ENCODE data around the gene UBALD2. TPM values are rescaled to one million over a fixed set of nuclear protein-coding genes. Genes with fewer than 3 reads are reported as not detected.

UBALD2 gene
- total RNA-seq, 4 donors from 2014 or later = 21.3 to 50.9 (median 28.6) TPM

- H3K4me3 ChIP-seq (ENCODE audit: low read depth, poor library complexity, severe bottlenecking) = no peak overlapping the region
- no peak for DNase-seq (ENCODE audit: low spot score in 2 of 2)
- no peak for TF ChIP-seq POLR2A (IDR thresholded peaks at IDR 0.05)
- TF ChIP-seq CTCF (IDR thresholded peaks at IDR 0.05) = no peak
- intact Hi-C loops (cut with DNase I; ENCODE audit: low total_unique reads) = no loop called here
- WGBS, 2 donors = 90 to 91% methylated on average over 22 of the region's 22 CpGs
Observed at GRCh38 chr17:76275382-76276068, 10.4 kb downstream of the UBALD2 start.

- TF ChIP-seq POLR2A (IDR thresholded peaks at IDR 0.05) (no peak), CTCF (IDR thresholded peaks at IDR 0.05) (no peak)
- no peak for DNase-seq (ENCODE audit: low spot score in 2 of 2)
- WGBS, 2 donors = 87 to 90% methylated on average over 11 of the region's 11 CpGs
- intact Hi-C loops (cut with DNase I; ENCODE audit: low total_unique reads) = no loop called here
- no peak overlapping the region for H3K4me3 ChIP-seq (ENCODE audit: low read depth, poor library complexity, severe bottlenecking)
Observed at GRCh38 chr17:76276069-76276431, 10.9 kb downstream of the UBALD2 start.

GRCh38 chr17:76276461-76277299, 11.5 kb downstream of the UBALD2 start:
- no peak overlapping the region for H3K4me3 ChIP-seq (ENCODE audit: low read depth, poor library complexity, severe bottlenecking)
- intact Hi-C loops (cut with DNase I; ENCODE audit: low total_unique reads) = no loop called here
- TF ChIP-seq CTCF (IDR thresholded peaks at IDR 0.05) = no peak
- TF ChIP-seq POLR2A (IDR thresholded peaks at IDR 0.05) = no peak
- 58 to 77% methylated on average over 16 to 19 of the region's 19 CpGs for WGBS, 2 donors
- DNase-seq (ENCODE audit: low spot score in 2 of 2) = no peak

- TF ChIP-seq POLR2A (IDR thresholded peaks at IDR 0.05) = no peak
- TF ChIP-seq CTCF (IDR thresholded peaks at IDR 0.05) = peak in 1 of 3 donors; percentile 19
- WGBS, 2 donors = 77 to 78% methylated on average over 28 to 31 of the region's 31 CpGs
- intact Hi-C loops (cut with DNase I; ENCODE audit: low total_unique reads) = no loop called here
Observed at GRCh38 chr17:76277300-76278267, 12.4 kb downstream of the UBALD2 start.

GRCh38 chr17:76278268-76278908, 13.2 kb downstream of the UBALD2 start:
- H3K4me3 ChIP-seq (ENCODE audit: low read depth, poor library complexity, severe bottlenecking) = no peak overlapping the region
- intact Hi-C loops (cut with DNase I; ENCODE audit: low total_unique reads) = no loop called here
- DNase-seq (ENCODE audit: low spot score in 2 of 2) = no peak
- 80 to 85% methylated on average over 16 to 19 of the region's 19 CpGs for WGBS, 2 donors
- TF ChIP-seq CTCF (IDR thresholded peaks at IDR 0.05) = no peak
- no peak for TF ChIP-seq POLR2A (IDR thresholded peaks at IDR 0.05)

More at GRCh38 chr17:76277300-76278267, 12.4 kb downstream of the UBALD2 start:
- no peak overlapping the region for H3K4me3 ChIP-seq (ENCODE audit: low read depth, poor library complexity, severe bottlenecking)
- DNase-seq (ENCODE audit: low spot score in 2 of 2) = no peak
